Liver (tissue), 3 donors: ENCODE data around the gene SLA2.
"Not testable (repeated sequence)": the region's sequence is repeated elsewhere in the genome, so short reads cannot be mapped to it uniquely, and the experiment has no call there.

ENCODE experiments used
- EGR1 ChIP-seq, 2 donors: IDR thresholded peaks; 2 replicates each; pipeline ENCODE4 v1.6.1; 2016 to 2018; ENCODE audit warnings: antibody characterized with exemption in 2 of 2, low read depth in 2 of 2
- FOXA1 ChIP-seq: IDR thresholded peaks from 2 replicates; pipeline ENCODE4 v1.6.1; 2016; ENCODE audit warnings: antibody characterized with exemption
- HNF4G ChIP-seq: IDR thresholded peaks from 2 replicates; pipeline ENCODE4 v1.6.1; 2016; ENCODE audit warnings: antibody characterized with exemption
- JUND ChIP-seq, 2 donors: IDR thresholded peaks; 2 replicates each; pipeline ENCODE4 v1.6.1; 2016; ENCODE audit warnings: antibody characterized with exemption in 2 of 2
- RAD21 ChIP-seq, 2 donors: IDR thresholded peaks; 2 replicates each; pipeline ENCODE4 v1.6.1; 2016; ENCODE audit warnings: antibody characterized with exemption in 2 of 2, mild to moderate bottlenecking in 2 of 2
- REST ChIP-seq: IDR thresholded peaks from 2 replicates; pipeline ENCODE4 v1.6.1; 2016; ENCODE audit warnings: antibody characterized with exemption, mild to moderate bottlenecking
- RXRA ChIP-seq, 2 donors: IDR thresholded peaks; 2 replicates each; pipeline ENCODE4 v1.6.1; 2017 to 2018; ENCODE audit warnings: antibody characterized with exemption in 2 of 2, mild to moderate bottlenecking in 1 of 2
- TAF1 ChIP-seq: conservative IDR thresholded peaks from 2 replicates; pipeline ENCODE4 v1.6.1; 2016; ENCODE audit warnings: antibody characterized with exemption, mild to moderate bottlenecking
- YY1 ChIP-seq: IDR thresholded peaks from 2 replicates; pipeline ENCODE4 v1.6.1; 2016; ENCODE audit warnings: antibody characterized with exemption, mild to moderate bottlenecking
- TF ChIP-seq, protein P1 (sequence below): fragments of 150-350 bp; IDR thresholded peaks from 2 replicates; pipeline ENCODE4 v1.5.1; 2017; ENCODE audit warnings: improper control_type of control experiment, low read depth, low read length; ENCODE audit not compliant: missing input control
- TF ChIP-seq, protein P2 (sequence below): IDR thresholded peaks from 2 replicates; pipeline ENCODE4 v1.6.1; 2016; ENCODE audit warnings: antibody characterized with exemption
- donor health status: healthy.
- donor health status: healthy.

- not testable (repeated sequence) for TF ChIP-seq FOXA1; JUND (IDR thresholded peaks at IDR 0.05); RAD21 (IDR thresholded peaks at IDR 0.05); YY1; REST; RXRA (IDR thresholded peaks at IDR 0.05); TAF1; HNF4G; EGR1 (IDR thresholded peaks at IDR 0.05; ENCODE audit: low read depth in 2 of 2)
- TF ChIP-seq, protein P1, sequence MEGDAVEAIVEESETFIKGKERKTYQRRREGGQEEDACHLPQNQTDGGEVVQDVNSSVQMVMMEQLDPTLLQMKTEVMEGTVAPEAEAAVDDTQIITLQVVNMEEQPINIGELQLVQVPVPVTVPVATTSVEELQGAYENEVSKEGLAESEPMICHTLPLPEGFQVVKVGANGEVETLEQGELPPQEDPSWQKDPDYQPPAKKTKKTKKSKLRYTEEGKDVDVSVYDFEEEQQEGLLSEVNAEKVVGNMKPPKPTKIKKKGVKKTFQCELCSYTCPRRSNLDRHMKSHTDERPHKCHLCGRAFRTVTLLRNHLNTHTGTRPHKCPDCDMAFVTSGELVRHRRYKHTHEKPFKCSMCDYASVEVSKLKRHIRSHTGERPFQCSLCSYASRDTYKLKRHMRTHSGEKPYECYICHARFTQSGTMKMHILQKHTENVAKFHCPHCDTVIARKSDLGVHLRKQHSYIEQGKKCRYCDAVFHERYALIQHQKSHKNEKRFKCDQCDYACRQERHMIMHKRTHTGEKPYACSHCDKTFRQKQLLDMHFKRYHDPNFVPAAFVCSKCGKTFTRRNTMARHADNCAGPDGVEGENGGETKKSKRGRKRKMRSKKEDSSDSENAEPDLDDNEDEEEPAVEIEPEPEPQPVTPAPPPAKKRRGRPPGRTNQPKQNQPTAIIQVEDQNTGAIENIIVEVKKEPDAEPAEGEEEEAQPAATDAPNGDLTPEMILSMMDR, result not testable (repeated sequence)
- TF ChIP-seq, protein P2, sequence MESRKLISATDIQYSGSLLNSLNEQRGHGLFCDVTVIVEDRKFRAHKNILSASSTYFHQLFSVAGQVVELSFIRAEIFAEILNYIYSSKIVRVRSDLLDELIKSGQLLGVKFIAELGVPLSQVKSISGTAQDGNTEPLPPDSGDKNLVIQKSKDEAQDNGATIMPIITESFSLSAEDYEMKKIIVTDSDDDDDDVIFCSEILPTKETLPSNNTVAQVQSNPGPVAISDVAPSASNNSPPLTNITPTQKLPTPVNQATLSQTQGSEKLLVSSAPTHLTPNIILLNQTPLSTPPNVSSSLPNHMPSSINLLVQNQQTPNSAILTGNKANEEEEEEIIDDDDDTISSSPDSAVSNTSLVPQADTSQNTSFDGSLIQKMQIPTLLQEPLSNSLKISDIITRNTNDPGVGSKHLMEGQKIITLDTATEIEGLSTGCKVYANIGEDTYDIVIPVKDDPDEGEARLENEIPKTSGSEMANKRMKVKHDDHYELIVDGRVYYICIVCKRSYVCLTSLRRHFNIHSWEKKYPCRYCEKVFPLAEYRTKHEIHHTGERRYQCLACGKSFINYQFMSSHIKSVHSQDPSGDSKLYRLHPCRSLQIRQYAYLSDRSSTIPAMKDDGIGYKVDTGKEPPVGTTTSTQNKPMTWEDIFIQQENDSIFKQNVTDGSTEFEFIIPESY, result not testable (repeated sequence)
These were observed 81.3 kb downstream of the SLA2 start for GRCh38 chr20:36564726-36565121.
